DMS53 treated with DMSO at 0.1 percent for 48 hours (cell line): Measurements from ENCODE around the gene PHACTR2.
"Not testable (repeated sequence)": the region's sequence is repeated elsewhere in the genome, so short reads cannot be mapped to it uniquely, and the experiment has no call there.

ENCODE experiments used
- DNase-seq: peaks from one replicate; lab custom pipeline; 2025; ENCODE audit not compliant: unreplicated experiment; lab: John Stamatoyannopoulos, UW

The PHACTR2 gene

GRCh38 chr6:143677891-143678791, at the start of gene PHACTR2:
TSS of gene PHACTR2 (plus strand) at chr6:143677965. CDS start at chr6:143678164, 199 bp downstream.
- DNase-seq: no peak

DNA sequence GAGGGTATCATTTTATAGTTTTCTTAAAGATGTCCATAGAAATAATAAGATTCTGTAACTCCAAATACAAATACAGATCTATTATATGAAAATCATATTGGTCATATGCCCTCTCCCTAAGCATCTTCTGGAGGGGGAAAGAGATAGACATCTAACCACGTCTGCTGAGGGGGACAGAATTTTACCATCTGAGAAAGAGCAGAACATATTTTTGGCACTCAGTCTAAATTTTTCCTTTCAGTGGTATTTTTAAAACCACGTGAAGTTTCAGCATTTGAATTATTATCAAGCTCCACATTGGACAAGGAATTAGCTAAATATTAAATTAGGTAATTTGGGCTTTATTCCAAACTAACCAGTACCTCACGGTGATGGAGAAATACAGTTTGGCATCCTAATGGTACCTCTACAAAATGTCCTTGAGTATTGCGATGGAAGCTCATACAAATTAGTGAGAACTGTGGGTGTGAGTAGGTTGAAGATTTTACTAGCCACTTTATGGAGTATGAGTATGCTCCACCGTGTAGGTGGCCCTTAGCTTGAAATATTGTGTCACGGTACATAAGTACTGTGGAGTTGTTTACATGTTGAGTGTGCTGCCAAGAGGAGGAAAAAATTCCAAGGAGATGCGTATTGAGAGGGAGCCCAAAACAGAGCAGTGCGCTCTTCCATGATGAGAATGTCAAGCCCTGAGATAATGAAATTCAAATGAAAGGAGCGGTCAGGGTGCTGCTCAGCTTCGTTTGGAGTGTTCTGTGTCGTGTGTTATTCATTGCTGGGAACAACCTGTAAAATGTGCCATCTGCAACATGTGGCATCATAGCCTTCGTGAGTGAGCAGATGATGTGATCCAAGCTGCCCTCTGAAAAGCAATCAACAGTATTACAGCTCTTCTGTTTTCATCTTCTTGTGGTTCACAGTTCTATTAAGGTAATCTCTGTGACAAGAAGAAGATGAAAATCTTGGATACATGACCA, 48.4 kb upstream of the PHACTR2 start:
- no peak for DNase-seq

GRCh38 chr6:143631196-143631595, 46.6 kb upstream of the PHACTR2 start:
- not testable (repeated sequence) for DNase-seq

DNA sequence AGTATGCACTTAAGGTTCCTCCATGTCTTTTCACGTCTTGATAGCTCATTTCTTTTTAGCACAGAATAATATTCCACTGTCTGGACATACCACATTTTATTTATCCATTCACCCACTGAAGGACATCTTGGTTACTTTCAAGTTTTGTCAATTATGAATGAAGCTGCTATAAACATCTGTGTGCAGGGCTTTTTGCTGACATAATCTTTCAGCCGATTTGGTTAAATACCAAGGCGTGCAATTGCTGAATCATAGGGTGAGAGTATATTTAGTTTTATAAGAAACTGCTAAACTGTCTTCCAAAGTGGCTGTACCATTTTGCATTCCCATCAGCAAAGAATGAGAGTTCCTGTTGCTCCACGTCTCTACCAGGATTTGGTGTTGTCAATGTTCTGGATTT, 44.9 kb upstream of the PHACTR2 start:
- DNase-seq: no peak

DNA sequence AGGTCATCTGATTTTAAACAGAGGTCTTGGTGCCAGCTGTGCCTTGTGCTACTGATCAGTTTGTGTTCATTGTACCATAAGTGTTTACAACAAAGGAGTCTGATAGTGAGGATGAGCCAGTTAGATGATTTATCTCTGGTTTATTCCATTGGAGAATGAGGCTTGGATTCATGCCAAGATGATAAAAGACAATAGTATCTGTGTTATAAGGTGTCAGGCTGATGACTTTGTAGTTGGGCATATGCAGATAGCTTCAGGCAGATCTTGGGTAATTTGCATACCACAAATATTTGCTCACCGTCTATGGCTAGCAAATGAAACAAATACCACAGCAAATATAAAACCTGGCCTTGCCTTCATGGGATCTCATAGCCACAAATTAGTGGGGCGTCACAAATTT, 43.3 kb upstream of the PHACTR2 start:
- DNase-seq: no peak

DNA sequence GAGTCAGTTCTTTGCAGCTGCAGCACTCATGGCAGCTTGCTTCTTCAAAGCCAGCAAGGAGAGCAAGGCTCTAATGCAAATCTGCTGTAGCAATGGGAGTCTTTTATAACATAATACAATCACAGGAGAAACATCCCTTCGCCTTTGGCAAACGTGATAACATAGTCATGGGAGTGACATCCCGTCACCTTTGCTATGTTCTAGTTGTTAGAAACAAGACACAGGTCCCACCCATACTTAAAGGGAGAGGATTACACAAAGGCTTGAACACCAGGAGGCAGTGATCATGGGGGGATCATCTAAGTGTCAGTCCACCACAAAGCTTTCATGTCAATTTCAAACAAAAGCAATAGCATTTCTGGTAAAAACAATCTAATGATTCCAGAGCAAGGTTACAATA, 40.1 kb upstream of the PHACTR2 start:
- DNase-seq: no peak

GRCh38 chr6:143642403-143642802, 35.4 kb upstream of the PHACTR2 start:
- DNase-seq: no peak

GRCh38 chr6:143647191-143647590, 30.6 kb upstream of the PHACTR2 start:
- no peak for DNase-seq

- DNase-seq: no peak
Measured at GRCh38 chr6:143647732-143648131, 30.0 kb upstream of the PHACTR2 start.

DNA sequence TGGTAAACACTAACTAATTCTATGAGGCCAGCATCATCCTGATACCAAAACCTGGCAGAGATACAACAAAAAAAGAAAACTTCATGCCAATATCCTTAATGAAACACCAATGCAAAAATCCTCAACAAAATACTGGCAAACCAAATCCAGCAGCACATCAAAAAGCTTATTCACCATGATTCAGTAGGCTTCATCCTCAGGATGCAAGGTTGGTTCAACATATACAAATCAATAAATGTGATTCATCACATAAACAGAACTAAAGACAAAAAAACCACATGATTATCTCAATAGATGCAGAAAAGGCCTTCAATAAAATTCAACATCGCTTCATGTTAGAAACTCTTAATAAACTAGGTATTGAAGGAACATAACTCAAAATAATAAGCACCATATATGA, 28.4 kb upstream of the PHACTR2 start:
- not testable (repeated sequence) for DNase-seq

DNA sequence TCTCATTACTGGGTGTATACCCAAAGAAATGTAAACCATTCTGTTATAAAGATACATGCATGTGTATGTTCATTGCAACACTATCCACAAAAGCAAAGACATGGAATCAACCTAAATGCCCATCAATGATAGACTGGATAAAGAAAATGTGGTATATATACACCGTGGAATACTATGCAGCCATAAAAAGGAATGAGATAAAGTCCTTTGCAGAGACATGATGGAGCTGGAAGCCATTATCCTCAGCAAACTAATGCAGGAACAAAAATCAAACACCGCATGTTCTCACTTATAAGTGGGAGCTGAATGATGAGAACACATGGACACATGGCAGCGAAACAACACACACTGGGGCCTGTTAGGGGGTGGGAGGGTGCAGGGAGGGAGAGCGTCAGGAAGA, 26.4 kb upstream of the PHACTR2 start:
- not testable (repeated sequence) for DNase-seq

DNA sequence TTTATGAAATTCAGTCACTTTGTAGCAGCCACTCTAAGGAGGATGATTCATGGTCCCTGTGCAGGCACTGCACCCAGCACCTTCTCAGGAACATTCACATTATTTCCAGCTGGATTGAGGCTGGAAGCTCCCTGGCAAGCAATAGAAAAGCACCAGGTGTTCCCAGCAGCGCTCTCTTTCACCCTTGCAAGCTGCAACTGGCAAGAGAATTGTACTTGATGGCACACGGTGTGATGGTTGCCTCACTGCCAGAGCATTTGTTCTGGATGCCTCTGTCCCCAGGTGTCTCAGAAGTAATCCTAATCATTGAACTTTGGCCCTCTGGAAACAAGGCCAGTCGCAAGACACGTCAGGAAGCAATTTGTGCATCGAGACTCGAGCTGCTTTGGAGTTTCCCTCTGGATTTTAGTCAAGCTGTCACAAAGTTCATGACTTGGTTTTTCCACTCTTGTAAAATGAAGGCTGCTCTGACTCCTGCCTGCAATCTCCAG, 24.9 kb upstream of the PHACTR2 start:
- DNase-seq: no peak

- DNase-seq: no peak
Measured at GRCh38 chr6:143655541-143655940, 22.2 kb upstream of the PHACTR2 start.

DNA sequence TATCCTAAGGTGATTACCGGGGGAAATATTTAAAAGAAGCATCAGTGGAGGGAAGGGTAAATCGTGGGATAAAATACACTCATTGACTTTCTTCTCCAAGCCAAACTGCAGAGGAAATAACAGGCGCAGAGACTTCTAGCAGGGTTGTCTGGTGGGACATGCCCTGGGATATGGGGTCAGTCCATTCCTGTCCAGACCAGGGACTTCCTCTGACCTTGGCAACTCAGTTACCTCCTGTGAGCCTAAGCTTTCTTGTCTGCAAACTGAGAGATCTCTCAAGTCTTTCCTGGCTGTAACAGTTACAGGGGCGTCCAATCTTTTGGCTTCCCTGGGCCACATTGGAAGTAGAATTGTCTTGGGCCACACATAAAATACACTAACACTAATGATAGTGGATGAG, 21.7 kb upstream of the PHACTR2 start:
- no peak for DNase-seq

GRCh38 chr6:143657809-143658208, 20.0 kb upstream of the PHACTR2 start:
- no peak for DNase-seq

DNA sequence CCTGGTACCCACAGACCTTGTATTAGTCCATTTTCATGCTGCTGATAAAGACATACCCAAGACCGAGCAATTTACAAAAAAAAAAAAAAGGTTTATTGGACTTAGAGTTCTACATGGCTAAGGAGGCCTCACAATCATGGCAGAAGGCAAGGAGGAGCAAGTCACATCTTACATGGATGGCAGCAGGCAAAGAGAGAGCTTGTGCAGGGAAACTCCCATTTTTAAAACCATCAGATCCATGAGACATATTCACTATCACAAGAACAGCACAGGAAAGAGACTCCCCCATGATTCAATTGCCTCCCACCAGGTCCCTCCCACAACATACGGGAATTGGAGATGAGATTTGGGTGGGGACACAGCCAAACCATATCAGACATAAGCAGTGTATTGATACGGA, 17.6 kb upstream of the PHACTR2 start:
- not testable (repeated sequence) for DNase-seq

DNA sequence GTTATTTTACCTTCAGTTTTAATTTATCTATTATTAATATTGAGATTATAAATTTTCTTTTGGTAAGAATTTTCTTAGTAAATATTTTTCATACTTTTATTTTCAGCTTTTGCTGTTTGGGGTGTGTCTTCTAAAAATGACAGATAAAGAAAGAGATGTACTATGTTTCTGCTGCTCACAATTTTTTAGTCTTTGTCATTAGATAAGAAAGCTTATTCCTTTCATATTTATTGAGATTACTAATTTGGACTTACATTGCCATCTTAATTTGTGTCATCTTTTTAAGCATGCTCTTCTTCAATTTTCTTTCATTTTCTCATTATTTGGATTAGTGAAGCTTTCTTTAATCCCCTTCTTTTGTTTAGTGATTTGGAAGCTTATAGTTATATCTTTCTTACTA, 13.6 kb upstream of the PHACTR2 start:
- DNase-seq: no peak

DNA sequence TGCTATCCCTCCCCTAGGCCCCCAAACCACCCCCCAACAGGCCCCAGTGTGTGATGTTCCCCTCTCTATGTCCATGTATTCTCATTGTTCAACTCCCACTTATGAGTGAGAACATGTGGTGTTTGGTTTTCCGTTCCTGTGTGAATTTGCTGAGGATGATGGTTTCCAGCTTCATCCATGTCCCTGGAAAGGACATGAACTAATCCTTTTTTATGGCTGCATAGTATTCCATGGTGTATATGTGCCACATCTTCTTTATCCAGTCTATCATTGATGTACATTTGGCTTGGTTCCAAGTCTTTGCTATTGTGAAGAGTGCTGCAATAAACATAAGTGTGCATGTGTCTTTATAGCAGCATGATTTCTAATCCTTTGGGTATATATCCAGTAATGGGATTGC, 11.8 kb upstream of the PHACTR2 start:
- DNase-seq: not testable (repeated sequence)

GRCh38 chr6:143669483-143669882, 8.3 kb upstream of the PHACTR2 start:
- not testable (repeated sequence) for DNase-seq

GRCh38 chr6:143673669-143674068, 4.1 kb upstream of the PHACTR2 start:
- peak; percentile 19 for DNase-seq
